Measurements from ENCODE around the gene NEK9.

GRCh38 chr14:75066691-75067090, 60.2 kb downstream of the NEK9 start:
- TF ChIP-seq, protein P1, sequence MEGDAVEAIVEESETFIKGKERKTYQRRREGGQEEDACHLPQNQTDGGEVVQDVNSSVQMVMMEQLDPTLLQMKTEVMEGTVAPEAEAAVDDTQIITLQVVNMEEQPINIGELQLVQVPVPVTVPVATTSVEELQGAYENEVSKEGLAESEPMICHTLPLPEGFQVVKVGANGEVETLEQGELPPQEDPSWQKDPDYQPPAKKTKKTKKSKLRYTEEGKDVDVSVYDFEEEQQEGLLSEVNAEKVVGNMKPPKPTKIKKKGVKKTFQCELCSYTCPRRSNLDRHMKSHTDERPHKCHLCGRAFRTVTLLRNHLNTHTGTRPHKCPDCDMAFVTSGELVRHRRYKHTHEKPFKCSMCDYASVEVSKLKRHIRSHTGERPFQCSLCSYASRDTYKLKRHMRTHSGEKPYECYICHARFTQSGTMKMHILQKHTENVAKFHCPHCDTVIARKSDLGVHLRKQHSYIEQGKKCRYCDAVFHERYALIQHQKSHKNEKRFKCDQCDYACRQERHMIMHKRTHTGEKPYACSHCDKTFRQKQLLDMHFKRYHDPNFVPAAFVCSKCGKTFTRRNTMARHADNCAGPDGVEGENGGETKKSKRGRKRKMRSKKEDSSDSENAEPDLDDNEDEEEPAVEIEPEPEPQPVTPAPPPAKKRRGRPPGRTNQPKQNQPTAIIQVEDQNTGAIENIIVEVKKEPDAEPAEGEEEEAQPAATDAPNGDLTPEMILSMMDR (IDR thresholded peaks at IDR 0.05), result no peak
- no peak for TF ChIP-seq EZH2 (IDR thresholded peaks at IDR 0.05; ENCODE audit: borderline replicate concordance, insufficient read depth, low read depth, low read length, poor library complexity, severe bottlenecking)

Measured in B cell (primary cell).